Sigmoid colon (tissue), 7 donors: Measurements from ENCODE around the gene IL4. TPM values are rescaled to one million over a fixed set of nuclear protein-coding genes. Genes with fewer than 3 reads are reported as not detected.
"Not testable (repeated sequence)": the region's sequence is repeated elsewhere in the genome, so short reads cannot be mapped to it uniquely, and the experiment has no call there.

Source experiments
- DNase-seq: peaks from one replicate; pipeline ENCODE4 v3.0.0-alpha.2; 2019
- H3K27ac ChIP-seq, 4 donors: fragments of 200-600 bp; sonication (generic); one replicate each; pipeline ENCODE4 v1.5.1; 2016 to 2019; ENCODE audit warnings: mild to moderate bottlenecking in 1 of 4
- H3K27me3 ChIP-seq, 3 donors: fragments of 200-600 bp; sonication (generic); one replicate each; pipeline ENCODE4 v1.5.1; 2019; ENCODE audit warnings: mild to moderate bottlenecking in 1 of 3
- H3K36me3 ChIP-seq, 4 donors: fragments of 200-600 bp; sonication (generic); one replicate each; pipeline ENCODE4 v1.5.1; 2016 to 2019
- H3K4me1 ChIP-seq, 4 donors: fragments of 200-600 bp; sonication (generic); one replicate each; pipeline ENCODE4 v1.5.1; 2017 to 2019
- H3K4me3 ChIP-seq, 4 donors: fragments of 200-600 bp; sonication (generic); one replicate each; pipeline ENCODE4 v1.5.1; 2017 to 2019; ENCODE audit warnings: mild to moderate bottlenecking in 2 of 4, moderate library complexity in 1 of 4
- H3K9me3 ChIP-seq, 4 donors: fragments of 200-600 bp in 3 of 4; sonication (generic) in 3 of 4; one replicate each; pipeline versions ENCODE4 v1.5.1 to v1.6.1; 2013 to 2019
- EP300 ChIP-seq, 4 donors: sonication (generic); formaldehyde crosslinking; IDR thresholded peaks; one replicate each; pipeline ENCODE4 v1.6.1; 2017; ENCODE audit warnings: antibody characterized with exemption in 4 of 4
- POLR2A ChIP-seq, 2 donors: fragments of 450-650 bp; IDR thresholded peaks; one replicate each; pipeline ENCODE4 v1.6.1; 2016; ENCODE audit warnings: antibody characterized with exemption in 2 of 2, mild to moderate bottlenecking in 2 of 2, moderate library complexity in 2 of 2
- POLR2AphosphoS5 ChIP-seq, 4 donors: sonication (generic); formaldehyde crosslinking; IDR thresholded peaks; one replicate each; pipeline ENCODE4 v1.6.1; 2017; ENCODE audit warnings: antibody characterized with exemption in 4 of 4
- WGBS, 2 donors: extraction: QIAGEN DNeasy Blood & Tissue Kit; methylation state at CpG; one replicate each; pipeline ENCODE4 v1.1.7; 2013; 5-methylcytosine and 5-hydroxymethylcytosine counted together
- intact Hi-C: fragments of 100-400 bp; cut with DNase I; formaldehyde crosslinking; loops from one replicate; pipeline ENCODE4 v1.15.1; 2023
- polyA plus RNA-seq, 3 donors: library from polyadenylated mRNA; stranded (reverse); fragments of 200-250 nt; gene quantifications; one replicate each; pipeline ENCODE4 v1.2.3, GENCODE V29; 2013
- total RNA-seq, 4 donors: library from RNA; depleted of rRNA; stranded (reverse); fragments of >200 nt; gene quantifications; one replicate each; pipeline ENCODE4 v1.1.0, GENCODE V29; 2016
- TF ChIP-seq, protein P1 (sequence below), 4 experiments: fragments of 450-650 bp in 3 of 4; fragments of 200-600 bp in 1 of 4; IDR thresholded peaks; one replicate each; pipeline ENCODE4 v1.5.1; 2016 to 2019; ENCODE audit warnings: antibody characterized with exemption in 4 of 4, mild to moderate bottlenecking in 3 of 4, moderate library complexity in 2 of 4
- donor health status: healthy with polysubstance abuse.
- donor health status: Bipolar disorder and iron deficiency.
- donor health status: healthy.

IL4 gene
- total and polyA plus RNA-seq, 7 donors = not detected

GRCh38 chr5:132689513-132689912, 15.7 kb downstream of the IL4 start:
- WGBS, 2 donors = 85 to 93% methylated on average over 7 of the region's 7 CpGs
- DNase-seq = no peak
- intact Hi-C loops = no loop called here
- Histone ChIP-seq H3K27ac (no peak overlapping the region), H3K27me3 (no peaks in the 10 kb centered on the region), H3K36me3 (no peaks in the 10 kb centered on the region), H3K4me1 (no peaks in the 10 kb centered on the region), H3K4me3 (no peak overlapping the region), H3K9me3 (no peaks in the 10 kb centered on the region)
- TF ChIP-seq, protein P1, sequence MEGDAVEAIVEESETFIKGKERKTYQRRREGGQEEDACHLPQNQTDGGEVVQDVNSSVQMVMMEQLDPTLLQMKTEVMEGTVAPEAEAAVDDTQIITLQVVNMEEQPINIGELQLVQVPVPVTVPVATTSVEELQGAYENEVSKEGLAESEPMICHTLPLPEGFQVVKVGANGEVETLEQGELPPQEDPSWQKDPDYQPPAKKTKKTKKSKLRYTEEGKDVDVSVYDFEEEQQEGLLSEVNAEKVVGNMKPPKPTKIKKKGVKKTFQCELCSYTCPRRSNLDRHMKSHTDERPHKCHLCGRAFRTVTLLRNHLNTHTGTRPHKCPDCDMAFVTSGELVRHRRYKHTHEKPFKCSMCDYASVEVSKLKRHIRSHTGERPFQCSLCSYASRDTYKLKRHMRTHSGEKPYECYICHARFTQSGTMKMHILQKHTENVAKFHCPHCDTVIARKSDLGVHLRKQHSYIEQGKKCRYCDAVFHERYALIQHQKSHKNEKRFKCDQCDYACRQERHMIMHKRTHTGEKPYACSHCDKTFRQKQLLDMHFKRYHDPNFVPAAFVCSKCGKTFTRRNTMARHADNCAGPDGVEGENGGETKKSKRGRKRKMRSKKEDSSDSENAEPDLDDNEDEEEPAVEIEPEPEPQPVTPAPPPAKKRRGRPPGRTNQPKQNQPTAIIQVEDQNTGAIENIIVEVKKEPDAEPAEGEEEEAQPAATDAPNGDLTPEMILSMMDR (IDR thresholded peaks at IDR 0.05) = no peak
- TF ChIP-seq POLR2AphosphoS5 (IDR thresholded peaks at IDR 0.05) (no peak), EP300 (IDR thresholded peaks at IDR 0.05) (no peak), POLR2A (IDR thresholded peaks at IDR 0.05) (no peak)

- WGBS, 2 donors = 90 to 99% methylated on average over 3 of the region's 3 CpGs
- DNase-seq = no peak
- H3K27me3 ChIP-seq = no peaks in the 10 kb centered on the region
- no peaks in the 10 kb centered on the region for H3K4me1 ChIP-seq
- no peak overlapping the region for H3K27ac ChIP-seq
- intact Hi-C loops = no loop called here
- no peak overlapping the region for H3K4me3 ChIP-seq
- TF ChIP-seq, protein P1 (IDR thresholded peaks at IDR 0.05) = no peak
- TF ChIP-seq EP300 (IDR thresholded peaks at IDR 0.05) = no peak
- no peak for TF ChIP-seq POLR2A (IDR thresholded peaks at IDR 0.05)
- TF ChIP-seq POLR2AphosphoS5 (IDR thresholded peaks at IDR 0.05) = no peak
- H3K9me3 ChIP-seq = no peaks in the 10 kb centered on the region
- peaks cover 0 to 3% (median 0%) of the 10 kb centered on the region in 4 donors for H3K36me3 ChIP-seq
Observed at GRCh38 chr5:132690156-132690555, 16.4 kb downstream of the IL4 start.

- H3K4me3 ChIP-seq, DNase-seq, H3K4me1 ChIP-seq, H3K27me3 ChIP-seq, H3K9me3 ChIP-seq, H3K36me3 ChIP-seq, intact Hi-C loops, H3K27ac ChIP-seq: not testable (repeated sequence)
- WGBS, 2 donors = 73 to 87% methylated on average over 5 of the region's 5 CpGs
Observed at GRCh38 chr5:132691755-132692631, 18.2 kb downstream of the IL4 start.

GRCh38 chr5:132692632-132692967, 18.8 kb downstream of the IL4 start:
- Histone ChIP-seq H3K27me3 (no peaks in the 10 kb centered on the region), H3K36me3 (peaks cover 0 to 6% (median 0%) of the 10 kb centered on the region in 4 donors), H3K4me3 (no peak overlapping the region), H3K4me1 (no peaks in the 10 kb centered on the region), H3K27ac (no peak overlapping the region), H3K9me3 (no peaks in the 10 kb centered on the region)
- TF ChIP-seq EP300 (IDR thresholded peaks at IDR 0.05) (no peak), POLR2A (IDR thresholded peaks at IDR 0.05) (no peak), POLR2AphosphoS5 (IDR thresholded peaks at IDR 0.05) (no peak)
- TF ChIP-seq, protein P1 (IDR thresholded peaks at IDR 0.05) = no peak
- intact Hi-C loops = no loop called here
- DNase-seq = no peak

DNA sequence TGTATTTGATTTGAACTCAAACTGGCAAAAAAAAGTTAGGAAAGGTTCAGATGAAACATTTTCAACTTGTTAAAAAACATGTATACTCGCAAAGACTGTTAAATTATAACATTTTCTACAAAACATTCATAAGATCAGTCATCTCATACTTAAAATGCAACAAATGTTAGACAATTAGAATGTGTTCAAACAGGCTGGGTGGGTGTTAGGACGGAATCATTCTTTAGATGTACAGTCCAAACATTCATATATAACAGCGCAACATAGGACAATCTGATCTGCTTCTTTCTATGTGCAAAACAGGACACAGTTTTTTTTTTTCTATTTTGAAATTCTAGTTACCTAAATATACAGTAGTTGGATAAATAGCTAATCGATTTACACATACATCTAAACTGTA, 22.2 kb downstream of the IL4 start:
- H3K27ac ChIP-seq = no peak overlapping the region
- intact Hi-C loops = no loop called here
- H3K27me3 ChIP-seq = no peaks in the 10 kb centered on the region
- H3K36me3 ChIP-seq = peaks cover 7 to 34% (median 8%) of the 10 kb centered on the region in 4 donors
- WGBS, 2 donors = 93 to 95% methylated on average over 4 of the region's 4 CpGs
- H3K4me3 ChIP-seq = no peak overlapping the region
- DNase-seq = no peak
- no peaks in the 10 kb centered on the region for H3K4me1 ChIP-seq
- TF ChIP-seq, protein P1 (IDR thresholded peaks at IDR 0.05) = no peak
- no peaks in the 10 kb centered on the region for H3K9me3 ChIP-seq
